KMS-11 (cell line): ENCODE data around the gene CRIM1.

ENCODE experiments used
- H2AFZ ChIP-seq: fragments of 200-600 bp; sonication (generic); 2 replicates; pipeline ENCODE4 v1.6.1; 2016; ENCODE audit warnings: antibody characterized with exemption, mixed run types, low read depth
- H3K27ac ChIP-seq: fragments of 200-600 bp; sonication (generic); 2 replicates; pipeline ENCODE4 v1.6.1; 2016; ENCODE audit warnings: mild to moderate bottlenecking, mixed run types
- H3K27me3 ChIP-seq: fragments of 200-600 bp; sonication (generic); 2 replicates; pipeline ENCODE4 v1.6.1; 2017; ENCODE audit warnings: mild to moderate bottlenecking, low read depth, mixed run types, moderate library complexity; ENCODE audit not compliant: insufficient read depth
- H3K36me3 ChIP-seq: fragments of 200-600 bp; sonication (generic); 2 replicates; pipeline ENCODE4 v1.6.1; 2017; ENCODE audit warnings: mild to moderate bottlenecking, mixed run types; ENCODE audit not compliant: insufficient read depth
- H3K4me1 ChIP-seq: fragments of 200-600 bp; sonication (generic); 2 replicates; pipeline ENCODE4 v1.6.1; 2016; ENCODE audit warnings: mild to moderate bottlenecking, low read depth, mixed run types; ENCODE audit not compliant: poor library complexity, severe bottlenecking
- H3K4me2 ChIP-seq: fragments of 200-600 bp; sonication (generic); 2 replicates; pipeline ENCODE4 v1.7.0; 2016; ENCODE audit warnings: mild to moderate bottlenecking, mixed run types
- H3K4me3 ChIP-seq: fragments of 200-600 bp; sonication (generic); IDR thresholded peaks from 2 replicates; pipeline ENCODE4 v1.6.1; 2017; ENCODE audit warnings: low read depth, low read length, mixed read lengths; ENCODE audit not compliant: insufficient read depth
- H3K79me2 ChIP-seq: fragments of 200-600 bp; sonication (generic); 2 replicates; pipeline ENCODE4 v1.6.1; 2016; ENCODE audit warnings: low read depth, mixed run types; ENCODE audit not compliant: insufficient read depth
- H3K9ac ChIP-seq: fragments of 200-600 bp; sonication (generic); 2 replicates; pipeline ENCODE4 v1.6.1; 2016; ENCODE audit warnings: mild to moderate bottlenecking, mixed run types
- H4K20me1 ChIP-seq: fragments of 200-600 bp; sonication (generic); 2 replicates; pipeline ENCODE4 v1.6.1; 2016; ENCODE audit warnings: mild to moderate bottlenecking, mixed run types; ENCODE audit not compliant: insufficient read depth
- CTCF ChIP-seq: fragments of 200-600 bp; sonication (generic); conservative IDR thresholded peaks from 2 replicates; pipeline ENCODE4 v1.6.1; 2017; ENCODE audit warnings: low read depth, mild to moderate bottlenecking, antibody characterized with exemption, low read length, moderate library complexity, mixed read lengths

Gene CRIM1

DNA sequence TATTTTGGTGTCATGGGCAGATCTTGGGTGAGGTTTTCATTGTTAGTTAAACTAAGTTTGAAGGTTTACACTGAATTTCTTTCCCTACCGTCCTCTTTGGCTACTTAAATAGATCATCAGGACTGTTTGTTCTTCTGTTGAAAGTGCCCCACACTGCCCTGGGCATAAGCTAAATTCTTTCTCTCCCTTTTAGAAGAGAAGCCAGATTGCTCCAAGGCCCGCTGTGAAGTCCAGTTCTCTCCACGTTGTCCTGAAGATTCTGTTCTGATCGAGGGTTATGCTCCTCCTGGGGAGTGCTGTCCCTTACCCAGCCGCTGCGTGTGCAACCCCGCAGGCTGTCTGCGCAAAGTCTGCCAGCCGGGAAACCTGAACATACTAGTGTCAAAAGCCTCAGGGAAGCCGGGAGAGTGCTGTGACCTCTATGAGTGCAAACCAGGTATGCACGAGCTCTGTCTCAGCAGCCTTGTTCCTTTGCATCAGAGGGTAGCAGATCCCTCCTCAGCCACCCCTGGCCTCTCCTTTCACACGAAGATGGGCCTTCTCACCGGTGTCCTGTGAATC lies 85.6 kb downstream of the CRIM1 start:
- Histone ChIP-seq H4K20me1 (no peaks in the 10 kb centered on the region), H3K27ac (no peak overlapping the region), H3K4me3 (no peak overlapping the region), H3K4me1 (no peaks in the 10 kb centered on the region), H2AFZ (no peak overlapping the region), H3K79me2 (no peaks in the 10 kb centered on the region), H3K4me2 (no peak overlapping the region), H3K27me3 (no peaks in the 10 kb centered on the region), H3K36me3 (no peaks in the 10 kb centered on the region; the same call in 1 of the 2 replicates), H3K9ac (no peak overlapping the region)
- no peak for TF ChIP-seq CTCF

GRCh38 chr2:36441816-36442215 lies 86.2 kb downstream of the CRIM1 start:
- H4K20me1 ChIP-seq, result no peaks in the 10 kb centered on the region
- no peak overlapping the region for H3K9ac ChIP-seq
- no peaks in the 10 kb centered on the region for H3K79me2 ChIP-seq
- H3K4me3 ChIP-seq, result no peak overlapping the region
- H3K27me3 ChIP-seq, result no peaks in the 10 kb centered on the region
- no peaks in the 10 kb centered on the region; the same call in 1 of the 2 replicates for H3K36me3 ChIP-seq
- H3K27ac ChIP-seq, result no peak overlapping the region
- no peak for TF ChIP-seq CTCF
- H3K4me2 ChIP-seq, result no peak overlapping the region
- H2AFZ ChIP-seq, result no peak overlapping the region
- no peaks in the 10 kb centered on the region for H3K4me1 ChIP-seq

DNA sequence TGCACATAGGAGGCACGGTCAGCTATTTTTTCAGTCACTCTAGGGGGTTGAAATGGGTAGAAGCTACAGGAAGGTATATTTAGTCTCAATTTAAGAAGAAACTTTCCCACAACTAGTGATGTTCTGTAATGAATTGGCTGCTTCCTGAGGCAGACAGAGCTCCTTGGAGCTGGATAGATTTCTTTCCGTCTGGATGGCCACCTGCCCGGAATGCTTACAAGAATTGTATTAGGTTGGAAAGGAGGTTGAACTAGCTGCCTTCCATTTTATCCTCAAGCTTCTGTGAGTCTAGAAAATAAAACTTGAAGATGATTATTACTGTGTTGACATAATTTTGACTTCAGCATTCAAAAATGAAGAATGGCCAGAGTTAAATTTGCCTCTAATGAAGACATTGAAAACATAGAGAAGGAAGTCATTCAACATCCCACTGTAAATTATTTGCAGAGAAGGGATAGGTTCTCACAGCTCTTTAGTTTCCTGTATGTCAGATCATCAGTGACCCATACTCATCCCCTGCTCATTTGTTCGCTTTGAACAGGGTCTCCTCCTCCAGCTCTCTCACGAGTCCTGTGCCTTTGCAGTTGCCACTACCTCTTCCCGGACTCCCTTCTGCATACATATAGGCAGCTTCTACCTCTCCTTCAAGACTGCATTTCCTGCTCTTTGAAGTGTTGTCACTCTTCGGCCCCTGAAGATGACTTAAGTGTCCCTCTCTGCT lies 88.8 kb downstream of the CRIM1 start:
- H2AFZ ChIP-seq, result no peak overlapping the region
- no peak for TF ChIP-seq CTCF
- H3K9ac ChIP-seq, result no peak overlapping the region
- no peaks in the 10 kb centered on the region for H3K4me1 ChIP-seq
- H4K20me1 ChIP-seq, result no peaks in the 10 kb centered on the region
- H3K27me3 ChIP-seq, result no peaks in the 10 kb centered on the region
- H3K4me3 ChIP-seq, result no peak overlapping the region
- H3K79me2 ChIP-seq, result no peaks in the 10 kb centered on the region
- no peaks in the 10 kb centered on the region; the same call in 1 of the 2 replicates for H3K36me3 ChIP-seq
- no peak overlapping the region for H3K4me2 ChIP-seq
- H3K27ac ChIP-seq, result no peak overlapping the region

- Histone ChIP-seq H3K9ac (no peak overlapping the region), H3K4me1 (no peaks in the 10 kb centered on the region), H3K79me2 (no peaks in the 10 kb centered on the region), H3K4me3 (no peak overlapping the region), H2AFZ (no peak overlapping the region), H3K36me3 (no peaks in the 10 kb centered on the region; the same call in 1 of the 2 replicates), H3K27me3 (no peaks in the 10 kb centered on the region), H3K4me2 (no peak overlapping the region), H3K27ac (no peak overlapping the region), H4K20me1 (no peaks in the 10 kb centered on the region)
- TF ChIP-seq CTCF, result no peak
Measured at GRCh38 chr2:36445185-36445866, 89.7 kb downstream of the CRIM1 start.
